WTC11 (cell line): ENCODE results near the gene SOAT1.

ENCODE experiments used
- NFYB ChIP-seq: sonication (generic); formaldehyde crosslinking; conservative IDR thresholded peaks from 2 replicates; pipeline ENCODE4 v1.8.0; 2022; ENCODE audit warnings: low read depth, missing genetic modification reagents
- SP1 ChIP-seq: sonication (generic); formaldehyde crosslinking; conservative IDR thresholded peaks from 2 replicates; pipeline ENCODE4 v1.8.1; 2022; ENCODE audit warnings: missing genetic modification reagents
- TF ChIP-seq, protein P1 (sequence below): fragments of 200-600 bp; IDR thresholded peaks from 2 replicates; pipeline ENCODE4 v1.8.0; 2022; ENCODE audit warnings: antibody characterized with exemption

DNA sequence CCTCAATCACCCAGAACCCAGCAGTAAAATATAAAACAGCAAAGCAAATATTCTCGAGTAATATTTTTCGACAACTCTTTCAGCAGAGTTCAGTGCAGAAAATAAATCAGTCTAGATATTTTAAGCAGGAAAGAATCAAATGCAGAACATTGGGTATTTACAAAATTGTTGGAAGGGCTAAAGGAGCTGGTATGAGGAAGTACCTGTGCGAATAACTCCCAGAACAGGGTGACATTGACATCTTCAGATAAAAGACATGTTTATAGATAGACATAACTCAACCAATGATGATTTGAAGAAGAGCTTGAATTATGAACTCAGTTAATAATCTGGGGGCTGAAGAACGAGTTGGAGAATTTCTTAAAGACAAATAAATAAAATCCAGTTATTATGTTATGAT lies 78.6 kb downstream of the SOAT1 start:
- TF ChIP-seq, protein P1, sequence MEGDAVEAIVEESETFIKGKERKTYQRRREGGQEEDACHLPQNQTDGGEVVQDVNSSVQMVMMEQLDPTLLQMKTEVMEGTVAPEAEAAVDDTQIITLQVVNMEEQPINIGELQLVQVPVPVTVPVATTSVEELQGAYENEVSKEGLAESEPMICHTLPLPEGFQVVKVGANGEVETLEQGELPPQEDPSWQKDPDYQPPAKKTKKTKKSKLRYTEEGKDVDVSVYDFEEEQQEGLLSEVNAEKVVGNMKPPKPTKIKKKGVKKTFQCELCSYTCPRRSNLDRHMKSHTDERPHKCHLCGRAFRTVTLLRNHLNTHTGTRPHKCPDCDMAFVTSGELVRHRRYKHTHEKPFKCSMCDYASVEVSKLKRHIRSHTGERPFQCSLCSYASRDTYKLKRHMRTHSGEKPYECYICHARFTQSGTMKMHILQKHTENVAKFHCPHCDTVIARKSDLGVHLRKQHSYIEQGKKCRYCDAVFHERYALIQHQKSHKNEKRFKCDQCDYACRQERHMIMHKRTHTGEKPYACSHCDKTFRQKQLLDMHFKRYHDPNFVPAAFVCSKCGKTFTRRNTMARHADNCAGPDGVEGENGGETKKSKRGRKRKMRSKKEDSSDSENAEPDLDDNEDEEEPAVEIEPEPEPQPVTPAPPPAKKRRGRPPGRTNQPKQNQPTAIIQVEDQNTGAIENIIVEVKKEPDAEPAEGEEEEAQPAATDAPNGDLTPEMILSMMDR: no peak
- TF ChIP-seq SP1 (CRISPR knock-in tag) (no peak), NFYB (CRISPR knock-in tag) (no peak)
